OCI-LY3 (cell line): ENCODE measurements around the gene LRTM2.

Source experiments
- CTCF ChIP-seq: fragments of 200-600, 300-600 bp; sonication (generic); IDR thresholded peaks from 2 replicates; pipeline ENCODE4 v1.5.1; 2014; ENCODE audit warnings: antibody characterized with exemption, low read length, low read depth
- EZH2phosphoT487 ChIP-seq: fragments of 200-600 bp; shearing (Covaris generic); IDR thresholded peaks from 2 replicates; pipeline ENCODE4 v1.6.1; 2018; ENCODE audit warnings: antibody characterized with exemption, mixed run types, low read depth

DNA sequence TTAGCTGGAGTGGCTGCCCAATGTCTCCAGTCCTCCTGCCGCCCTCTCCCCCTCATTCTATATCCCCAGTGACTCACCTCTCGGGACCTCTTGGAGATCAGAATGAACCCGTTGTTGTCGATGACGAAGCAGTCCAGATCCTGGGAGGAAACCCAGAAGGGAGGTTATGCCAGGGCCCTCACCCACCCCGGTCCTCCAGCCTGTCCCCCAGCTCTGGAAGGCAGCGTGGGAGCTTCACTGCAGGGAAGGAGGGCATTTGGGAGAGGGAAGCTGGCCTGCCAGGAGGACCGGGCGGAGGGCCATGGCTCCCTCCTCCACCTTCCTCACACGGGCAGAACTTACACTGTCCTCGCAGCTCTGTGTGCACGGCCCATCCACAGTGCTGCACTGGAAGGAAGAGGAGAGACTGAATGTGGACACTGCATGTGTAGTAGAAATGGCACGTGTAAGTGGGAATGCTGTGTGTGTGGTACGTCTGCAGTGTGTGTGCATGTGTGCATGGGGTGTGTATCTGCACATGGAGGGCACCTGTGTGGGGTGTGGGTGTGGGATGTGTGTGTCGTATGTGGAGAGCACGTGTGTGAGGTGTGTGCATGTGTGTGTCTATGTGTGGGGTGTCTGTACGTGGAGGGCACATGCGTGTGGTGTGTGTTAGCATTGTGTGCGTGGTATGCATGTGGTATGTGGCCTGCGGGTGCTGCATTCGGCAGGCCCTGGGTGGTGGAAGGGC lies 10.0 kb upstream of the LRTM2 start:
- TF ChIP-seq EZH2phosphoT487 (no peak), CTCF (no peak)
